SU-DHL-6 (cell line): ENCODE results near the gene VTA1.

ENCODE experiments used
- H2AFZ ChIP-seq: fragments of 200-600 bp; sonication (generic); 2 replicates; pipeline ENCODE4 v1.6.1; 2014; ENCODE audit warnings: low read depth, mild to moderate bottlenecking, moderate library complexity, mixed read lengths, antibody characterized with exemption, low read length; ENCODE audit not compliant: severe bottlenecking
- H3F3A ChIP-seq: fragments of 200-600 bp; shearing (Covaris generic); 2 replicates; pipeline ENCODE4 v1.6.0; 2016; ENCODE audit warnings: antibody characterized with exemption, mild to moderate bottlenecking; ENCODE audit not compliant: insufficient read depth
- H3K27ac ChIP-seq: fragments of 200-600 bp; sonication (generic); 2 replicates; pipeline ENCODE4 v1.5.1; 2016; ENCODE audit warnings: low read depth, mild to moderate bottlenecking, low read length, moderate library complexity, mixed read lengths
- H3K27me3 ChIP-seq: fragments of 200-600 bp; sonication (generic), shearing (Covaris generic); 2 replicates; pipeline ENCODE4 v1.6.0; 2014; ENCODE audit warnings: mild to moderate bottlenecking, low read length
- H3K36me3 ChIP-seq: fragments of 200-600 bp; sonication (generic); 2 replicates; pipeline ENCODE4 v1.6.1; 2014; ENCODE audit warnings: mild to moderate bottlenecking, low read length, mixed read lengths
- H3K4me2 ChIP-seq: fragments of 300-600, 200-600 bp; shearing (Covaris generic), sonication (generic); 2 replicates; pipeline ENCODE4 v1.6.0; 2014; ENCODE audit warnings: low read length, low read depth, mild to moderate bottlenecking; ENCODE audit not compliant: poor library complexity, severe bottlenecking
- H3K4me3 ChIP-seq: fragments of 200-600 bp; sonication (generic); 2 replicates; pipeline ENCODE4 v1.5.1; 2014; ENCODE audit warnings: antibody characterized with exemption, low read length, mild to moderate bottlenecking, mixed read lengths; ENCODE audit not compliant: insufficient read depth, poor library complexity, severe bottlenecking
- H3K79me2 ChIP-seq: fragments of 200-600 bp; sonication (generic); 2 replicates; pipeline ENCODE4 v1.6.1; 2014; ENCODE audit warnings: mild to moderate bottlenecking, low read length, moderate library complexity; ENCODE audit not compliant: insufficient read depth
- H3K9ac ChIP-seq: fragments of 200-600 bp; sonication (generic); 2 replicates; pipeline ENCODE4 v1.7.0; 2014; ENCODE audit warnings: mild to moderate bottlenecking, low read length
- H3K9me2 ChIP-seq: fragments of 200-600 bp; sonication (generic); replicated peaks from 2 replicates; pipeline ENCODE4 v1.6.1; 2014; ENCODE audit warnings: low read length; ENCODE audit not compliant: insufficient read depth
- H3K9me3 ChIP-seq: fragments of 200-600 bp; sonication (generic); 2 replicates; pipeline ENCODE4 v1.6.1; 2014; ENCODE audit warnings: low read length, mixed read lengths; ENCODE audit not compliant: insufficient read depth
- H4K20me1 ChIP-seq: fragments of 200-600 bp; sonication (generic); 2 replicates; pipeline ENCODE4 v1.6.1; 2014; ENCODE audit warnings: low read depth, mild to moderate bottlenecking, antibody characterized with exemption, low read length, moderate library complexity, mixed read lengths
- CTCF ChIP-seq: fragments of 200-600 bp; sonication (generic); IDR thresholded peaks from one replicate; pipeline ENCODE4 v1.5.1; 2017; ENCODE audit warnings: antibody characterized with exemption, mild to moderate bottlenecking, low read length, moderate library complexity; ENCODE audit not compliant: insufficient read depth, poor library complexity, severe bottlenecking
- EZH2phosphoT487 ChIP-seq: fragments of 200-600 bp; sonication (generic), shearing (Covaris generic); conservative IDR thresholded peaks from 2 replicates; pipeline ENCODE4 v1.6.1; 2018; ENCODE audit warnings: mild to moderate bottlenecking, antibody characterized with exemption, low read length, moderate library complexity, mixed read lengths

VTA1 gene

GRCh38 chr6:142258757-142259156 lies 111.7 kb downstream of the VTA1 start:
- Histone ChIP-seq H3K27ac (no peak overlapping the region), H3K4me2 (no peak overlapping the region), H3K4me3 (no peak overlapping the region), H3K79me2 (no peaks in the 10 kb centered on the region), H2AFZ (no peak overlapping the region), H3K36me3 (no peaks in the 10 kb centered on the region), H3K9me2 (no peaks in the 10 kb centered on the region), H3K9ac (no peak overlapping the region), H4K20me1 (no peaks in the 10 kb centered on the region), H3F3A (no peaks in the 10 kb centered on the region), H3K27me3 (no peaks in the 10 kb centered on the region), H3K9me3 (no peaks in the 10 kb centered on the region)
- TF ChIP-seq CTCF, result no peak
- no peak for TF ChIP-seq EZH2phosphoT487

DNA sequence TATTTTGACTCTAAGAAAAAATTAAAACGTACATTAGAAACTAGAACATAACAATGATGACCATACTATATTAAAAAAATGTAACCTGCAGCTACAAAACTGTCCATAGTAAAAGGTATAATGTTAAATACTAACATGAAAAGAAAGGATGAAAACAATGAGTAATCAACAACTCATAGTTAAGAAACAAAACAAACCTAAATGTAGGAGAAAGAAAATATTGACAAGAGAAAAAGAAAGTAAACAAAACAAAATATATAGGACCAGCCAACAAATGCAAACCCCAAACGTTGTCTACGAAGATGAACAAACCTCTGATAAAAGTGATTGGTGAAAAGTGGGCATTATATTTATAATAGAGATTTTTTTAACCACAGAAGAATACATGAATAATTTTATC lies 113.7 kb downstream of the VTA1 start:
- Histone ChIP-seq H4K20me1 (no peaks in the 10 kb centered on the region), H3K4me3 (no peak overlapping the region), H3K27ac (no peak overlapping the region), H3K79me2 (no peaks in the 10 kb centered on the region), H3K27me3 (no peaks in the 10 kb centered on the region), H3K4me2 (no peak overlapping the region), H2AFZ (no peak overlapping the region), H3K9me3 (no peaks in the 10 kb centered on the region), H3K36me3 (no peaks in the 10 kb centered on the region), H3K9ac (no peak overlapping the region), H3K9me2 (no peaks in the 10 kb centered on the region), H3F3A (no peaks in the 10 kb centered on the region)
- no peak for TF ChIP-seq CTCF
- TF ChIP-seq EZH2phosphoT487, result no peak

DNA sequence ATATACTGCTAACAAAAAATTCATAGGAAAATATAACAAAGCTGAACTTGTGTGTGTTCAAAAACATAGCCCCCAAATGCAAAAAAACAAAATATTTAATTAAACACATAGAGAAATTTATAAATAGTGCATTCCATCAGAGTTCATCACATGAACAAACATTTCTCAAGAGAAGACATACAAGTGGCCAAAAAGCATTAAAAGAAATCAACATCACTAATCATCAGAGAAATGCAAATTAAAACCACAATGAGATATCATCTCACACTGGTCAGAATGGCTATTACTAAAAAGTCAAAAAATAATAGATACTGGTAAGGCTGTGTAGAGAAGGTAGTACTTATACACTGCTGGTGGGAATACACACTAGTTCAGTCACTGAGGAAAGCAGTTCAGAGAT lies 115.2 kb downstream of the VTA1 start:
- no peaks in the 10 kb centered on the region for H3K9me3 ChIP-seq
- no peaks in the 10 kb centered on the region for H3K27me3 ChIP-seq
- no peak overlapping the region for H3K27ac ChIP-seq
- H4K20me1 ChIP-seq, result no peaks in the 10 kb centered on the region
- TF ChIP-seq CTCF (no peak), EZH2phosphoT487 (no peak)
- no peak overlapping the region for H3K4me3 ChIP-seq
- no peak overlapping the region for H2AFZ ChIP-seq
- no peak overlapping the region for H3K9ac ChIP-seq
- no peaks in the 10 kb centered on the region for H3K79me2 ChIP-seq
- no peaks in the 10 kb centered on the region for H3K36me3 ChIP-seq
- no peak overlapping the region for H3K4me2 ChIP-seq
- H3K9me2 ChIP-seq, result no peaks in the 10 kb centered on the region
- H3F3A ChIP-seq, result no peaks in the 10 kb centered on the region

DNA sequence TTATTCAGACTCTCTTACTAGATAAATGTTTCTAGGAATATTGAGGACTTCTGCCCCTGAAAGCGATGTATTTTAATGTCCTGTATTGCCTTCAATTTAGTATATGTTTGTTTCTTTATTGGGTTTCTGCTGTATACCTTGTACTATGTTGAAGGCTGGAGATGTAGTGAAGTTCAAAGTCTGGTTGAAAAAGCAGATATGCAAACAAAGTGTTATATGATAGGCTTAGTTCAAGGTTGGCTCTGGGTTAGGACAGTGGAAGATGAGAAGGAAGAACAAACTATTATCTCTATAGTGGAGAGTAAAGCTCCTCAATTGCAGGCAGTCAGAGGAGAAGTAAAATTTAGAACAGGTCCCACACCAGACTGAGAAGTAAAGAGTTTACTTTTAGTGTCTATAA lies 118.4 kb downstream of the VTA1 start:
- H3K4me3 ChIP-seq, result no peak overlapping the region
- H3K9me2 ChIP-seq, result no peaks in the 10 kb centered on the region
- TF ChIP-seq CTCF (no peak), EZH2phosphoT487 (no peak)

More for the DNA sequence above, 118.4 kb downstream of the VTA1 start:
- no peaks in the 10 kb centered on the region for H3K9me3 ChIP-seq
- no peak overlapping the region for H3K27ac ChIP-seq
- no peaks in the 10 kb centered on the region for H3F3A ChIP-seq
- no peak overlapping the region for H3K4me2 ChIP-seq
- H3K36me3 ChIP-seq, result no peaks in the 10 kb centered on the region
- no peaks in the 10 kb centered on the region for H4K20me1 ChIP-seq
- no peaks in the 10 kb centered on the region for H3K27me3 ChIP-seq
- H2AFZ ChIP-seq, result no peak overlapping the region
- H3K9ac ChIP-seq, result no peak overlapping the region
- no peaks in the 10 kb centered on the region for H3K79me2 ChIP-seq
